Inflammatory macrophage (primary cell): ENCODE data around the gene MYCL.
A peak's percentile ranks its signal among the peaks of the same experiment; 100 is the strongest.
"Not testable (repeated sequence)": the region's sequence is repeated elsewhere in the genome, so short reads cannot be mapped to it uniquely, and the experiment has no call there.

Experiments used
- DNase-seq, 2 donors: peaks; one replicate each; pipeline ENCODE4 v3.0.0-alpha.2; 2020 to 2022

MYCL gene

DNA sequence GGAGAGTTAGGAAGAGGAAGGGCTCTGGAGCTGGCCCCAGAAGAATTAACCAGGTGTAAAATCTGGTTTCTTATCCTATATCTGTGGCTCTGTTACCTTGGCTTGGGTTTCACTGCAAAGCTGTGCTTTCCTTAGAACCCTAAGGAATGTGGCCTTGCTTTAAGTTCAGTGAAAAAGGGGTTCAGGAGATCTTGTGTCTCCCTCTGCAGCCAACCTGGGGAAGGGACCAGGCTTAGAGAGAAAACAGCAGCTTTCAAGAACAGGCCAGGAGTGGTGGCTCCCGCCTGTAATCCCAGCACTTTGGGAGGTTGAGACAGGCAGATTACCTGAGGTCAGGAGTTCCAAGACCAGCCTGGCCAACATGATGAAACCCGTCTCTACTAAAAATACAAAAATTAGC is 16.1 kb upstream of the MYCL start:
- DNase-seq = peak in 1 of 2 donors; percentile 13

DNA sequence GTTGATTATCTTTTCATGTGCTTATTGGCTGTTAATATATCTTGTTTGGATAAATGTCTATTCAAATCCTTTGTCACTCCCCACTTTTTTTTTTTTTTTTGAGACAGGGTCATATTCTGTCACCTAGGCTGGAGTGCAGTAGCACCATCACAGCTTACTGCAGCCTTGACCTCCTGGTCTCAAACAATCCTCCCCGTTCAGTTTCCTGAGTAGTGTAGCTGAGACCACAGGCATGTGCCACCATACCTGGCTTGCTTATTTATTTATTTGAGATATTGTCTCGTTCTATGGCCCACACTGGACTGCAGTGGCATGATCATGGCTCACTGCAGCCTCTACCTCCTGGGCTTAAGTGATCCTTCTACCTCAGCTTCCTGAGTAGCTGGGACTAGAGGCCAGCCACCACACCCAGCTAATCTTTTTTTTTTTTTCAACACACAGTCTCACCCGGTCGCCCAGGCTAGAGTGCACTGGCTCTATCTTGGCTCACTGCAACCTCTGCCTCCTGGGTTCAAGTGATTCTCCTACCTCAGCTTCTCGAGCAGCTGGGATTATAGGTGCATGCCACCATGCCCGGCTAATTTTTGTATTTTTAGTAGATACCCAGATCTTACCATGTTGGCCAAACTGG is 13.9 kb upstream of the MYCL start:
- DNase-seq = no peak

DNA sequence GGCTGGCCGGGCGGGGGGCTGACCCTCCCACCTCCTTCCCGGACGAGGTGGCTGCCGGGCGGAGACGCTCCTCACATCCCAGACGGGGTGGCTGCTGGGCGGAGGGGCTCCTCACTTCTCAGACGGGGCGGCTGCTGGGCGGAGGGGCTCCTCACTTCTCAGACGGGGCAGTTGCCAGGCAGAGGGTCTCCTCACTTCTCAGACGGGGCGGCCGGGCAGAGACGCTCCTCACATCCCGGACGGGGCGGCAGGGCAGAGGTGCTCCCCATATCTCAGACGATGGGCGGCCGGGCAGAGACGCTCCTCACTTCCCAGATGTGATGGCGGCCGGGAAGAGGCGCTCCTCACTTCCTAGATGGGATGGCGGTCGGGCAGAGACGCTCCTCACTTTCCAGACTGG is 11.4 kb upstream of the MYCL start:
- not testable (repeated sequence) for DNase-seq

DNA sequence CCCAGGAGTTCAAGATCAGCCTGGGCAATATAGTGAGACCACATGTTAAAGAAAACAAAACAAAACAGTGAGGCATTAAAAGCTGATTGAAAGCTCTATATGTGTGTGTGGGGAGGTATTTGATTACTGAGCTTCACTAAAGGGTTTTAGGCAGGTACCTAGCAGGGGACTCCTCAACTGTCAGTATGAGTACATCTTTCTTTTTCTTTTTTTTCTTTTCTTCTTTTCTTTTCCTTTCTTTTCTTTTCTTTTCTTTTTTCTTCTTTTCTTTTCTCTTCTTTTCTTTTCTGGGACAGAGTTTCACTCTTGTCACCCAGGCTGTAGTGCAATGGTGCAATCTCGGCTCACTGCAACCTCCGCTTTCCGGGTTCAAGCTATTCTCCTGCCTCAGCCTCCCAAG is 8.5 kb upstream of the MYCL start:
- DNase-seq = no peak

DNA sequence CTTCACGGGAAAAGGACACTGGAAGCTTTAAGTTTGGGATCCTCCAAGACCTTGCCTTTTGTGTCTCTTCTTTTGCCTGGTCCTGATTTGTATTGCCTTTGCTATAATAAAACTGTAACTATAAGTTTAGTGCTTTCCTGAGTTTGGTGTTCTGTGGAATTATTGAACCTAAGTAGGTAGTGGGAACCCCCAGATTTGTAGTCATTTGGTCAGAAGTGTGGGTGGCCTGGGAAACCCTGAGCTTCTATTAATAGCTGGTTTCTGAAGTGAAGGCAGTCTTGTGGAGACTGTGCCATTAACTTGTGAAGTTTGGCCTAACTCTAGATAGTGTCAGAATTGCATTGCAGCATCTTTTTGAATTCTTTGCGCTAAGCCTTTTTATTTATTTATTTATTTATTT is 6.8 kb upstream of the MYCL start:
- no peak for DNase-seq

DNA sequence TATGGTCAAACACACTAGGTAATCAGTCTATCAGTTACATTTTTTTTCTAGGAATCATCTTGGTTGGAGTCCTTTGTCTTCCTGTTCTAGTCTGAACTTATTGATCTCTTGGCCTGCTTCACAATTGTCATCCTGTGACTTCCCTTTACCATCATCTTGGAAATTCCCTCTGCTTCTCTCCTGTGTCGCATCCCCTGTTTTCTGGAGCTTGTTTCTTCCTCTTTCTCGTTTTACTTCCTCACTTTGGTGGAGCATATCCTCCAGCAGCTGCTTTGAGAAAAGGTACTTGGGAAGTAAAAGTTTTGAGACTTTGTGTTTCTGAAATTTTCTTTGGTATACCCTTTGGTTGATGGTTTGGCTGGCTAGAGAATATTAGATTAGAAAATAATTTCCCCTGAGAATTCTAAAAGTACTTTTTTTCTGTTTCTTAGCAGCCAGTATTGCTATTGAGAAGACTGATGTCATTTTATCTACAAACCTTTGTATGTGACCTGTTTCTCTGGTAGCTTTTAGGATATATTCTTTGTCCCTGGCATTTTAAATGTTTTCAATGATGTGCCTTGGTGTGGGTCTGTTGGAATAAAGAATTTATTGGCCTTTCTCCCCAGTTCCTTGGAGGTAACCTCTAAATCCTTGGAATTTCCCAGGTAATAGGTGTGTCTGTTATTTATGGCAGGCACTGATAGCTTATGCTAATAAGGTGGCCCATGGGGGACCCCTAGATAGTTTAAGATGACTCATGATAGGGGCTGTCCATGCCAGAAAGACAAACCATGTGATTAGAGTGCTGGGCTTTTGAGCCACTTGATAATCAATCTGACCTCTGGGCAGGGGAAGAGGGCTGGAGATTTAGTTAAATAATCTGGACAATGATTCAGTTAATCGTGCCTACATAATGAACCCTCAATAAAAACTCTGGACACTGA is 6.1 kb upstream of the MYCL start:
- DNase-seq = peak; percentile 70 to 73

DNA sequence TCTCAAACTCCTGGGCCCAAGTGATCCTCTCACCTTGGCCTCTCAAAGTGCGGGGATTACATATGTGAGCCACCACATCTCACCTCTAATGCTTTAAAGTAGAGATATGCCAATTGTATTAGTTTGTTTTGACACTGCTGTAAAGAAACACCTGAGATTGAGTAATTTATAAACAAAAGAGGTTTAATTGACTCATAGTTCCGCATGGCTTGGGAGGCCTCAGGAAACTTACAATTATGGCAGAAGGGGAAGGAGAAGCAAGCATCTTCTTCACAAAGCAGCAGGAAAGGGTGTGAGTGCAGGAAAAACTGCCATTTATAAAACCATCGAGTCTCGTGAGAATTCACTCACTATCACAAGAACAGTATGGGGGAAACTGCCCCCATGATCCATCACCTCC is 3.5 kb upstream of the MYCL start:
- DNase-seq = peak; percentile 22 to 23

DNA sequence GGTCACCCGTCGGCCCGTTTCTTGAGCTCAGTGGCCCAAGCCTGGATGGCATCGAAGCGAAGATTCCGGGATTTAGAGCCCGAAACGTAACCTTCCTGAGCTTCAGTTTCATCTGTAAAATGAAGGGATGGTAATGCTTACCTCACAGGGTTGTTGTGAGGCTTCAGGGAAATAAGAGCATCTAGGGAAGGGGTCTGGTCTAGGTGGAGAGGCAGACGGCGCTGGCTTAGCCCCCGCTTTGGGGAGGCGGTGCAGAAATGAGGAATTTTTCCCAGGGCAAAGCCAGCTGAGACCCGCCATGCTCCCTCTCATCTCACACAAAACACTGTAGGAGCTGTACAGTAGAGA is 717 bp upstream of the MYCL start:
- no peak for DNase-seq

DNA sequence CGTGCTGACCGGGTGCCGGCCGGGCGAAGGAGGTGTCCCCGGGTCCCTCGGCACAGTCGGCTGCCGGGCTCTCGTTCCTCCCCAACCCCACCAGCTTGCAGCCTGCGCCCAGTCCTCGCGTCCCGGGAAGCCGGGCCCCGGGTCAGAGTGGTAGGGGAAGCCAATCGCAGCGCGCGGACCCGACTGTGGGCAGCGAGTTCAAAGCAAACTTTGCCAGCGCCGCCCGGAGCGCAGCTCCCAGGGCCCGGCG is 328 bp downstream of the MYCL start:
- peak; percentile 48 to 72 for DNase-seq

DNA sequence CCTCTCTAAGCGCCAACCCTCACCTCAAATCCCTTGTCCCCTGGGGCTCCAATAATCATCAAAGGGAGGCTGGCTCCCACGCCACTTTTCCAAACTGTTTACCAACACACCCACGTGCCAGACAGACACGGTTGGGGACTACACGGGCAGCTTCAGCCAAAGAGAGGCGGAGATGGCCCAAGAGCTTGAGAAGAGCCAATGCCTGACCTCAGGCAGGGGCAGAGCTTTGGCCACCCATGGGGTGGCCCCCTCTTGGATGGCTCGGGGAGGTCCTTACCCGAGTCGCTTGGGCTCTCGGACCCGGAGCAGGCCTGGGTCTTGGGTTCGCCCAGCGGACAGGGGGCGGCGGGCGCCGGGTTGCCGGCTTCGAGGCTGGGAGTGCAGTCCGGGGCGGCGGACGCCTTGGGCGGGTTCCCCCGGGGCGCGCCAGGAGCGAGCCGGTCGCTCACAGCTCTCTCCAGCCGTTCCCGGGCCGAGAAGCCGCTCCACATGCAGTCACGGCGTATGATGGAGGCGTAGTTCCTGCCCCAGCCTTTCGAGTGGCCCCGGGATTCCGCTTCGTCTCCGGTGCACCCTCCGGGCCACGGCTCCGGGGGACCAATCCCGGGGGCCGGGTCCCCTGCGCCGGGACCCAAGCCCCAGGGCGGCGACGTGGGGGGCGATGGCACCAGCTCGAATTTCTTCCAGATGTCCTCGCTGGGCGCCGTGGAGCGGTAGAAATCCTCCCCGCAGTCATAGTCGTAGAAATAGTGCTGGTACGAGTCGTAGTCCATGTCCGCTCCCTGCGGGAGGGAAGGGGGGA is 854 bp downstream of the MYCL start:
- peak; percentile 10 to 52 for DNase-seq

DNA sequence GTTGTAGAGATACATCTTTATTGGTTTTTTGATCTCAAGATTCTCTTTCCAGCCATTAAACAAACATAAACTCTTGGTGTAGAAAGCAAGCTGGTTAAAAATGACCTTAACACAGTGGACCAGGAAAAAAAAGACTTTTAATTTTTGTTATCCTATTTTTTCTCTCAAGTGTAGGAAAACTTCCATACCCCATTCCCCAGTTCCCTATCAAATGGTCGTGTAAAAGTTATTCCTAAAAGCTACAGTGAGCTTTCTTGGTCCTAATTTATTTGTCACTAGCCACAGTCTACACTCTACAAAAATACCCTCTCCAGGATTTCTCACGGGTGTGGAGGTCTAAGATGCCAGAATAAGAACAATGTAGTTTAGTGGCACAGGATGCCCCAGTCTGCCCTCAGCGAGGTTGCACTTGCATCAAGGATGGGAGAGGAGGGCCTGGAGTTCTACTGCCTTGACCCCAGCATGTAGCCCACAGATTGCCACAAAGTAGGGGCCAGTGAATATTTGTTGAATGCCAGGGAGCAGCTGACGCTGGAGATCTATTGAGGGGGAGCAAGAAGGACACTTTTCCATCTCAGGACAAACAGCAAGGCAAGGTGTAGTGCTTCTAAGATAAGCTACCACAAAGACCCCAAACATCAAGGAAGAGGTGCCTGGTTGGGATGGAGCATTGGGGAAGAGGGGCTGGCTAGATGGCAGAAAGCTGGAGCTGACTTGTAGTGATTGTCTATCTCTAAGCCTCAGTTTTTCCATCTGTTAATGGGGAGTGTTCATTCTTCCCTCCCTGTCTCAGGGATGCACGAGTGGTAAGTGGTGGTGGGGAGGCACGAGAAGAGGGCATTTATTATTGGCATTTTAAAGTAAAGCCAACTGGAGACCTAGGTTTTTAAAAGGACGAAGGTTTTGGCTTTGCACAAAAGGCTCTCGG is 1.8 kb downstream of the MYCL start:
- DNase-seq = no peak

DNA sequence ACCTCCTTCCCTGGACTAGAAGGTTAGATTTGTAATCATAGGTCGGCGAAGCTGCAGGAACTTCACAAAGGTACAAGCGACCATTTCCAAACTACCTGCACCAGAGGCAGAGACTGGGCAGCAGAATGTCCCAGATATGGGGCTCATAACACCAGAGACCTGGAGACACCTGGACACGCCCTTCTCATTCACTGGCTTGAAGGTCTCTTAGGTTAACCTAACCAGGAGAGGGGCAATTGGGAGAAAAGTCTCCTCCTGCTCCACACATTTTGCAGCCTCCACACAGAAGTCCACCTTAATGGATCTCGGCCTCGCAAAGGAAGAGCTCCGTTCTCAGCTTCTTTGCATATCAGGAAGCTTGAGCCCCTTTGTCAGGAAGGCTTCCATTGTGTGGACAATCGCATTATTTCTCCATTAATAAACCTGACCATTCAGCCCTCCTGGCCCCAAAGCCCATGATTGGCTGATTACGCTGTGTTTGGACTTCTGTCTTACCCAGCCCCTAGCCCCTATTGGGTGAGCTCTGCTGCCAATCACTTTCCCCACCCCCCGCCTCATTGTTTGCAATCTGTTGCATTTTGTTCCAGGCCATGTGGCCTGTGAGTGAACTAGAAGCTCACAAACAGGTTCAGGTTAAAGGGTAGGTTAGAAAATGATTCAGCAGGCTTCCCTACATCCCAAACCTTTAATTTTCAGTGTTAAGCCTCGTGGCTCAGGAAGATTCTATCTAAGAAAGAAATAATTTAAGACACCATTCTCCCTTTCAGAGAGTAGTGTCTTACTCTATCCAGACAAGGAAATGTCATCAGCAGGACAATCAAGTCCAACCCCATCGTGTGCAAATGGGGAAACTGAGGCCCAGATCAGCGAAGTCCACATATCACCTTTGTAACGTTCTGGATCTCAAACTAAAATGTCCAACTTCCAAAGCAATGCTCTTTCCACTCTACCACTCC is 2.8 kb downstream of the MYCL start:
- peak; percentile 26 to 42 for DNase-seq

DNA sequence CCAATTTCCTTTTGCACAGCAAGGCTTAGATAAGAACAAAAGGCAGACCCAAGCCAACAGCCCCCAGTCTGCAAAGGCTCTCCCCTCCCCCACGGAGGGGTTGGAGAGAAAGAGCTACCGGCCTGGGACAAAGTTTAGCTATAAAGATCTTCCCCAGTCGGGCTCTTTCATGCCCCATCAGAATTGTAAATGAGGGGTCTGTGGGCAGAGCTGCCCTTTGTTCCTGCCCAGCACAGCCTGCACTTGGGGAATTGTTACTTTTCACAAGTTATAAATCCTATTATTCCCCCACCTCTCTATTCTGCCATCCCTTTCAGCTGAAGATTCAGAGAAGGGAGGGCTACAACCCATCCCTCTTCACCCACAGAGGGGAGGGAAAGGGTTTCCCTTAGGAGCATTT is 3.5 kb downstream of the MYCL start:
- DNase-seq = no peak

DNA sequence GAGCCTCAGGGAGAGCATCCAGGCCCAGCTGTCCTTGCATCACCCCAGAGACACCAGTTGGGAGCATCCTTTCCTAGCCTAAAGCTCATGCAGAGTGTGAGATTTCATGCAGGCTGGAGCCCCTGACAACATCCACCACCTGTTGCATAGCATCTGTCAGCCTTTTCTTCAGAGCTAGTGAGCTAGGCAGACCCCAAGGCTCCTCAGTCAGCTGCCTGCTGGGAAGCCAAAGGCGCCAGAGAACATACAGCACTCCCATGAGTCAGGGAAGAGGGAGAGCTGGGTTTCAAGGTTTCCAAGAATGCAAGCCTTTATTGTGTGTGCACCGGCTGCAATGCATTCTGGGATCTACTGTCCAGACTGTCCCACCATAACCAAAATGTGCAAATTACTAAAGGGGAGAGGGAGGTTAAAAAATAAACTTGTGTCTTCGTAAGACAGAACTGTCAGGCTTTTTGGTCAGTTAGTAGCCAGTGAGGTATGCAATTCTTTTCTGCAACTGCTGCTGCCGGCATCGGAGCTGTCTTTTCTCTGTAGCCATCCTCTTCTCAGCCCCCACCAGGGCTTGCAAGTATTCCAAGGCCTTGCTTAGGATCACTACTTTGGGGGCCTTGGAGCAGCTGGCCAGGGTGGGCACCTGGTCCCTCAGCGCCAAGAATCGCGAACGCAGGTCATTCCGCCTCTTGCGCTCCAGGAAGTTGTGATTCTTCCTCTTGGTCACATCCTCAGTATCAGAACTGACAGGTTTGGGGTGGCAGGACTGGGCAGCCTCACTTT is 4.6 kb downstream of the MYCL start:
- no peak for DNase-seq

DNA sequence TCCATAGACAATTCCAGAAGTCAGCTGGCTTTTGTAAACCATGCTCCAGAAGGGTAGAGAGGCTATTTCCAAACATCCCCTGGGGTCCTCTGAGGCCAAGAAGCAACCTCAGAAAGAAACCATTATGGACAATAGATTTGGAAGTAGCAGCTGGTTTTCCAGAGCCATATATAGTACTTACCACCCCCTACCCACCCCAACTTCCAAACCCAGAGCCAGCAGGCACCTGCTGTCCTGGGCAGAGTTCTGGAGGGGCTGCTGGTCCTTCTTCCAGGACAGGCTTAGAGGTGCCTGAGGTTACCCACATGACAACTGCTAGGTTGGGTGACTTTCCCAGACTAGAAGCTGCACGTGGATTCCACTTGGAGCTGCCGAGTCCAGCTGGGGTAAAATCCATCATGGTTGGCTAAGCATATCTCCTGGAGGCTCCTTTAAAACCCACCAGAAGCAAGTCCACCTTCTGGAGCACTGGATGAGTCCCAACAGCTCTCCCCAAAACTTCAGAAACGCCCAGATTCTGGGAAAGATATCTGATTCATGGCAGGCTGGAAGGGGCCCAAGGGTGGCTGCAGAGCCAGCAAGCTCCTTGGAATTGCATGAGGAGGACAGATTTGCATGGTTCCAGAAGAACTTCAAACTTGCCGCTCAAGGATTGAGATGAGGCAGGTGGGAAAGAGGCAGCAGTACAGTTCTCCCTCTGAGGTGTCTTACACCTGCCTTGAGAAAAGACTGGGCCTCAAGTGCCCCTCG is 5.8 kb downstream of the MYCL start:
- DNase-seq = no peak

DNA sequence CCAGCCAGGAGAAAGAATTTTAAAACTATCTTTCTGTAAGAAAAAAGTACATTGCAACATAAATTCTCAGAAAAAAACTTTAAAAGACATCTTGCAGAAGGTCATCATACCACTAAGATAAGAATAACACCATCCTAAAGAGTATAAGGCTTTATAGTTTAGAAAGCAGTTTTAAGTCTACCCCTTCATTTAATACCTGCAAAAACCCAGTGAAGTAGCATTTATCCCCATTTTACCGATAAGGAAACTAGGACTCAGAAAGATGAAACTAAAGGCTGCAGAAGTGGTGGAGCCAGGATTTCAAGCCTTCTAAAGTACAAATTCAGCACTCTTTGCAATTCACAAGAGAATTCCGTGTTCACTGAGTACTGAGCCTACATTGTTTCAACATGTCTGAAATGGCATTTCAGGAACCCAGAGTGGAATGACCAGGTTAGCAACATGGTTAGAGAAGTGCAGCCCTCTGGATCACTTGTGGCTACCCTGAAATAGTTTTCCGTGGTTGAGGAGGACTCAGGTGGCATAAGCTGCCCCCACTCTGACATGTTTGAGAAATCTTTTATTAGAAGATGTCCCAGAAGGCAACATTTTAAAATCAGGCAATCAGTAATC is 6.7 kb downstream of the MYCL start:
- no peak for DNase-seq

DNA sequence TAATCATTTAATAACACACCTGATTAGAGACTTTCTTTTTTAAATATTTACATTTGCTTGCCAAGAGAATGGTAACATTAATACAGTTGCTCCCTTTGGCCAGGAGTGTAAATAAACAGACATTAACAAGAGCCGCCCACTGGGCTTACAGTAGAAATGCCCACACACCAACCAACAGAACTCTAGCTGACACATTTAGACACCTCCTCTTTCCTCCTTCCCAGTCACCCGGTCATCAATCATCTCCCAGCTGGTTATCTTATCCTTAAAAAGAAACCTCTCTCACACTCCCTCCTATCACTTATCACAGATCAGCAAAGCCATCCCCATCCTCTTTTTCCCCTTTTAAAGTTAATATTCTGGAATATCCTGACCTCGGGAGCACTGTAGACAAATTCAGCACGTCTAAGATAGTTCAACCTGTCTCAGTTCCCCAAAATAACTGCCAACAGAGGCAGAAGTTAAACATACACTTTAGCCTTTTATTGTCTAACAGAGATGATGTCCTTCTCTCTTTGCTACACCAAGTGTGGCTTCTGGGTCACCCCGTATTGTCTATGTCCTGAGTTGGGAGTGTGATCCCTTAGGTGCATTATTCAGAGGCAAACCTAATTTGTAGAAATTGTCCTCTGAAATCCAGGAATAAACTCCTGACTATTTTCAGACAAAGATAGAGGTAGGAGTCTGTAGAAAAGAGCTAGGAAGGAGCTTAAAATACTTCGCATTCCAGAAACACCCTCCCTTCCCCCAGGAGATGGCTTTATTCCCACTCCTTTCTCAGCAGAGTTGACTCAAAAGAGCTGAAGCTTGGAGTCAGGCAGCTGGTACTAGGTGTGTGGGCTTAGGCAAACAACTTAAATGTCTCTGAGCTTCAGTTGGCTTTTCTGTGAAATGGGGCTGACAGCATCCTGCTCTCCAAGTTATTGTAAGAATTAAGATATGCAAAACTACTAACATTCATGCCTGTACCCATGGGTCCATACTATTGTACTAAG is 8.8 kb downstream of the MYCL start:
- DNase-seq = peak; percentile 65 to 86

DNA sequence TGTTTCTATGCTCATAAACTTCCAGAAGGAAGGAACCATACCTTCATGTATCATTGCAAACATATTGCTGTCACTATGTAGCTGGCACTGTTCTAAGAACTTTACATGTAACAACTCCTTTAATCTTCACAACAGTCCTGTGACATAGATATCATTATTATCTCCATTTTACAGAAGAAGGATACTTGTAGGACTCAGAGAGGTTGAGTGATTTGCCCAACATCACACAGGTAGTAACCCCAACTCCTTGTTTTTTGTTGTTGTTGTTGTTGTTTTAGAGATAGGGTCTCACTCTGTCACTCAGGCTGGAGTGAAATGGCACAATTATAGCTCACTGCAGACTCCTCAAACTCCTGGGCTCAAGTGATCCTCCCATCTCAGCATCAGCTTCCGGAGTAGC is 10.8 kb downstream of the MYCL start:
- no peak for DNase-seq
